Measurements from ENCODE around the gene RAX2. TPM values are rescaled to one million over a fixed set of nuclear protein-coding genes. Genes with fewer than 3 reads are reported as not detected.

RAX2 gene
- total RNA-seq, 1 experiment from 2014 or later = not detected

DNA sequence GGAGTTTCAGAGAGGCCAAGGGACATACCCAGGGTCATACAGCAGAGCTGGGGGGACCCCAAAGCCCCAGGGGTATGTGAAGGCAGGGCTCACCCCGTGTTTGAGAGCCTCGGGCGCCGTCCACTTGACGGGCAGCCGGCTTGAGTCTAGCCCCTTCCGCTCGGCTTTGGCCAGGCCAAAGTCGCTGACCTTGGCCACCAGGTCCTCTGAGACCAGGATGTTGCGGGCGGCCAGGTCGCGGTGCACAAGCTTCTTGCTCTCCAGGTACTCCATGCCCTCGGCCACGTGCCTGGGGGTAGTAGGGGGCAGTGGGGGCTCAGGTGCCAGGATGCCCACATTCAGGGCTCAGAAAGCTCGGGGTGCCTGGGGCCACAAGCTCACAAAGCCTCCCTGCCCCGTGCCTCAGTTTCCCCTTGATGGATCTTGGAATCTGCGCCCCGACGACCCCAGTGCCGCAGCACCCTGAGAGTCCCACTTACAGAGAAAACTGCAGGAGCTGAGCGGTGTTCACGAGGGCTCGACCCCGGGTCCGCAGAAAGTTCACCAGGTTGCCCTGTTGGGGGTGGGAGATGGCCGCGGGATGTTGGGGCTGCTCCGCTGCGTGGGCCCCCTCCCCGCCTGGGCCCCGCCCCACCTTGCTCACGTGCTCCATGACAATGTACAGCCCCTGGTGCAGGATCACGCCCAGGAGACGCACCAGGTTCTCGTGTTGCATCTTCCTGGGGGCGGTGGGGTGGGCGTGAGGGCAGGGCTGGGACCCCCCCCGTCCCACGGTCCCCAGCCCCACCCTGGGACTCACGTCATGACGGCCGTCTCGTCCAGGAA lies 7.1 kb upstream of the RAX2 start:
- no peak overlapping the region for H3K4me2 ChIP-seq
- no peaks in the 10 kb centered on the region for H3K79me2 ChIP-seq (ENCODE audit: low read depth)
- no peaks in the 10 kb centered on the region for H4K20me1 ChIP-seq (ENCODE audit: insufficient read depth)
- no peak overlapping the region for H3K4me3 ChIP-seq
- no peaks in the 10 kb centered on the region for H3K27me3 ChIP-seq (ENCODE audit: insufficient read depth, low read depth)
- H3K36me3 ChIP-seq (ENCODE audit: low read depth) = no peaks in the 10 kb centered on the region
- H3K9me2 ChIP-seq (ENCODE audit: insufficient read depth) = no peaks in the 10 kb centered on the region
- no peaks in the 10 kb centered on the region for H3K4me1 ChIP-seq (replicated peaks; ENCODE audit: insufficient read depth)
- no peaks in the 10 kb centered on the region for H3F3A ChIP-seq (ENCODE audit: insufficient read depth, low read depth)
- POLR2A ChIA-PET (ENCODE audit: unreplicated experiment) = no interaction called here
- CTCF ChIA-PET = no interaction called here
- H2AFZ ChIP-seq = no peak overlapping the region
- H3K9me3 ChIP-seq (ENCODE audit: insufficient read depth, low read depth) = no peaks in the 10 kb centered on the region
- no peak for DNase-seq
- TF ChIP-seq, protein P1, sequence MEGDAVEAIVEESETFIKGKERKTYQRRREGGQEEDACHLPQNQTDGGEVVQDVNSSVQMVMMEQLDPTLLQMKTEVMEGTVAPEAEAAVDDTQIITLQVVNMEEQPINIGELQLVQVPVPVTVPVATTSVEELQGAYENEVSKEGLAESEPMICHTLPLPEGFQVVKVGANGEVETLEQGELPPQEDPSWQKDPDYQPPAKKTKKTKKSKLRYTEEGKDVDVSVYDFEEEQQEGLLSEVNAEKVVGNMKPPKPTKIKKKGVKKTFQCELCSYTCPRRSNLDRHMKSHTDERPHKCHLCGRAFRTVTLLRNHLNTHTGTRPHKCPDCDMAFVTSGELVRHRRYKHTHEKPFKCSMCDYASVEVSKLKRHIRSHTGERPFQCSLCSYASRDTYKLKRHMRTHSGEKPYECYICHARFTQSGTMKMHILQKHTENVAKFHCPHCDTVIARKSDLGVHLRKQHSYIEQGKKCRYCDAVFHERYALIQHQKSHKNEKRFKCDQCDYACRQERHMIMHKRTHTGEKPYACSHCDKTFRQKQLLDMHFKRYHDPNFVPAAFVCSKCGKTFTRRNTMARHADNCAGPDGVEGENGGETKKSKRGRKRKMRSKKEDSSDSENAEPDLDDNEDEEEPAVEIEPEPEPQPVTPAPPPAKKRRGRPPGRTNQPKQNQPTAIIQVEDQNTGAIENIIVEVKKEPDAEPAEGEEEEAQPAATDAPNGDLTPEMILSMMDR (conservative IDR thresholded peaks at IDR 0.05) = no peak
- no peak for TF ChIP-seq EZH2 (IDR thresholded peaks at IDR 0.05; ENCODE audit: low read depth)
- BruUV-seq (replicated peaks) = no TSS peak
- intact Hi-C loops (cut with micrococcal nuclease; ENCODE audit: unreplicated experiment) = no loop called here
- no peak overlapping the region for H3K27ac ChIP-seq

DNA sequence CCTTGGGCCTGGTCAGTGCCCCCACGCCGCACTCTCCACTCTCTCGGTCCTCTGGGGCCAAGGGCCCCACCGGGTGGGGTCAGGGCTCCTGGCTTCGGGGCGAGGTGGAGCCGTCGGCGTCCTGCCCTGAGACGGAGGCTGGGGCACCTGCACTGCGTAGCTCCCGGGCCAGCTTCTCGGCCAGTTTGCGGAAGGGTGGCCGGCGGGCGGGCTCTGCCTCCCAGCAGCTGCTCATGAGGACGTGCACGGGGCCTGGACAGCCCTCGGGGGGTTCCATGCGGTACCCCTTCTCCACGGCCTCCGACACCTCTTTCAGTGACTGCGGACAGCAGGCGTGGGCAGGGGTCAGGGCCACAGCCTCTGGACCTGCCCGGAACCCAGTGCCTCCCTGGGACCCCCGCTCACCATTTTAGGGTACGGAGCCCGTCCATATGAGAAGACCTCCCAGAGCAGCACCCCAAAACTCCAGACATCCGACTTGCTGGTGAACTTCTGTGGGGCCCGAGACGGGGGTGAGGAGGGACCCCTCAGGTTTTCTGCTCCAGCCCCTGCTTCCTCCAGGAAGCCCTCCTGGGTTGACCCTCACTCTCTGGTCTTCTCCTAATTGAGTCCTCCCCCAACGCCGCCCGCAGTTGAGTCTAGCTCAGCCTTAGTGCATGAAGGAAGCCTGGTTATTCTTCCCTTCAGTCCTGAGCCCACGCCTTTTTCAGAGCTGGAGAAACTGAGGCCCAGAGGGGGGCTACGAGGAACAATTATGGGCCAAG lies 6.3 kb upstream of the RAX2 start:
- Histone ChIP-seq H3K27me3 (ENCODE audit: insufficient read depth, low read depth) (no peaks in the 10 kb centered on the region), H3K4me1 (replicated peaks; ENCODE audit: insufficient read depth) (no peaks in the 10 kb centered on the region), H3K4me2 (no peak overlapping the region), H3K9me3 (ENCODE audit: insufficient read depth, low read depth) (no peaks in the 10 kb centered on the region), H3K27ac (no peak overlapping the region), H3F3A (ENCODE audit: insufficient read depth, low read depth) (no peaks in the 10 kb centered on the region), H3K79me2 (ENCODE audit: low read depth) (no peaks in the 10 kb centered on the region), H3K4me3 (no peak overlapping the region), H2AFZ (no peak overlapping the region), H3K9me2 (ENCODE audit: insufficient read depth) (no peaks in the 10 kb centered on the region), H3K36me3 (ENCODE audit: low read depth) (no peaks in the 10 kb centered on the region), H4K20me1 (ENCODE audit: insufficient read depth) (no peaks in the 10 kb centered on the region)
- no peak for TF ChIP-seq EZH2 (IDR thresholded peaks at IDR 0.05; ENCODE audit: low read depth)
- TF ChIP-seq, protein P1 (conservative IDR thresholded peaks at IDR 0.05) = no peak
- intact Hi-C loops (cut with micrococcal nuclease; ENCODE audit: unreplicated experiment) = no loop called here
- no TSS peak for BruUV-seq (replicated peaks)
- DNase-seq = no peak
- ChIA-PET CTCF (no interaction called here), POLR2A (ENCODE audit: unreplicated experiment) (no interaction called here)

DNA sequence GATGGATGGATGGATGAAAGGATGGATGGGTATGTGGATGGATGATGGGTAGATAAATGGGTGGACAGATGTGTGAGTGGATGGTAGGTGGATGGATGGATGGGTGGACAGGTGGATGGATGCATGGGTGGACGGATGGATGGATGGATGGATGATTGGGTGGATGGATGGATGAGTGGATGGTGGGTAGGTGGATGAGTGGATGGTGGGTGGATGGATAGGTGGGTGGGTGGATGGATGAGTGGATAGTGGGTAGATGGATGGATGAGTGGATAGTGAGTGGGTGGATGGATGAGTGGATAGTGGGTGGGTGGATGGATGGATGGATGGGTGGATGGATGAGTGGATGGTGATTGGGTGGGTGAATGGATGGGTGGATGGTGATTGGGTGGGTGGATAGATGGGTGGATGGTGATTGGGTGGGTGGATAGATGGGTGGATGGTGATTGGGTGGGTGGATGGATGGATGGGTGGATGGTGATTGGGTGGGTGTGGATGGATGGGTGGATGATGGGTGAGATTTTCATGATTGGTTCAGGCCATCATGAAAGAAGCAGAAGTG lies 4.5 kb upstream of the RAX2 start:
- H3K27me3 ChIP-seq (ENCODE audit: insufficient read depth, low read depth) = no peaks in the 10 kb centered on the region
- CTCF ChIA-PET = no interaction called here
- H3F3A ChIP-seq (ENCODE audit: insufficient read depth, low read depth) = no peaks in the 10 kb centered on the region
- no peak overlapping the region for H3K4me3 ChIP-seq
- H3K27ac ChIP-seq = no peak overlapping the region
- H3K79me2 ChIP-seq (ENCODE audit: low read depth) = no peaks in the 10 kb centered on the region
- H2AFZ ChIP-seq = no peak overlapping the region
- H3K9me2 ChIP-seq (ENCODE audit: insufficient read depth) = no peaks in the 10 kb centered on the region
- no peaks in the 10 kb centered on the region for H3K4me1 ChIP-seq (replicated peaks; ENCODE audit: insufficient read depth)
- no peaks in the 10 kb centered on the region for H3K9me3 ChIP-seq (ENCODE audit: insufficient read depth, low read depth)
- TF ChIP-seq, protein P1 (conservative IDR thresholded peaks at IDR 0.05) = no peak
- no peak for TF ChIP-seq EZH2 (IDR thresholded peaks at IDR 0.05; ENCODE audit: low read depth)
- no peak for DNase-seq
- H3K36me3 ChIP-seq (ENCODE audit: low read depth) = no peaks in the 10 kb centered on the region
- BruUV-seq (replicated peaks) = no TSS peak
- no peaks in the 10 kb centered on the region for H4K20me1 ChIP-seq (ENCODE audit: insufficient read depth)
- POLR2A ChIA-PET (ENCODE audit: unreplicated experiment) = no interaction called here
- H3K4me2 ChIP-seq = no peak overlapping the region
- intact Hi-C loops (cut with micrococcal nuclease; ENCODE audit: unreplicated experiment) = no loop called here
